ENCODE data around the gene GGA1. TPM values are rescaled to one million over a fixed set of nuclear protein-coding genes. Genes with fewer than 3 reads are reported as not detected.
A peak's percentile ranks its signal among the peaks of the same experiment; 100 is the strongest.

Gene GGA1
- total and polyA plus RNA-seq, 9 of the 15 experiments (the other 6 are each of a cell fraction or from before 2014, with no cell fraction given): 1.5 to 69.5 (median 31.6) TPM

GRCh38 chr22:37658133-37659065 lies 49.8 kb downstream of the GGA1 start, which contains the start of gene PDXP (continued):
- no peak for TF ChIP-seq ZNF121 (CRISPR knock-in tag; conservative IDR thresholded peaks at IDR 0.05)
- TF ChIP-seq GABPB1 (CRISPR knock-in tag; IDR thresholded peaks at IDR 0.05): peak; percentile 44; the same call in 1 of the 2 replicates
- no peak for TF ChIP-seq MCM3 (IDR thresholded peaks at IDR 0.05)
- TF ChIP-seq ASH1L (IDR thresholded peaks at IDR 0.05; ENCODE audit: borderline replicate concordance, low read depth, partially characterized antibody): peak; percentile 95
- no peak for TF ChIP-seq SRSF9 (IDR thresholded peaks at IDR 0.05; ENCODE audit: borderline replicate concordance, low read depth, low read length)
- TF ChIP-seq PHF8 (IDR thresholded peaks at IDR 0.05; ENCODE audit: borderline replicate concordance, low read length): peak; percentile 84; the same call in 1 of the 2 replicates
- no peak for TF ChIP-seq ATF1 (CRISPR knock-in tag; IDR thresholded peaks at IDR 0.05)
- peak; percentile 97 for TF ChIP-seq ATF1 (tag; IDR thresholded peaks at IDR 0.05)
- TF ChIP-seq LARP7 (IDR thresholded peaks at IDR 0.05): no peak
- TF ChIP-seq ZNF280A (IDR thresholded peaks at IDR 0.05; ENCODE audit: low read depth, partially characterized antibody): no peak
- TF ChIP-seq EP400 (IDR thresholded peaks at IDR 0.05): peak; percentile 61
- peak; percentile 85 for TF ChIP-seq CREM (IDR thresholded peaks at IDR 0.05; ENCODE audit: low read depth)
- no peak for TF ChIP-seq ZFP1 (CRISPR knock-in tag; IDR thresholded peaks at IDR 0.05)
- peak; percentile 45 for TF ChIP-seq MYC (IDR thresholded peaks at IDR 0.05; ENCODE audit: low read depth, low read length)
- TF ChIP-seq MYC (CRISPR knock-in tag; IDR thresholded peaks at IDR 0.05; ENCODE audit: borderline replicate concordance, low read depth): no peak
- no peak for TF ChIP-seq PRDM10 (IDR thresholded peaks at IDR 0.05; ENCODE audit: partially characterized antibody)
- peak in 1 of 3 experiments; percentile 47 for TF ChIP-seq YY1 (IDR thresholded peaks at IDR 0.05; ENCODE audit: borderline replicate concordance in 1 of 3, control insufficient read depth in 1 of 3, extremely low read depth in 1 of 3, insufficient read depth in 3 of 3, insufficient read length in 1 of 3, insufficient replicate concordance in 2 of 3, low read depth in 1 of 3, low read length in 2 of 3)
- TF ChIP-seq TBP (optimal IDR thresholded peaks at IDR 0.05; ENCODE audit: low read depth, low read length): peak; percentile 41
- TF ChIP-seq SNRNP70 (optimal IDR thresholded peaks at IDR 0.05; ENCODE audit: low read depth, low read length): no peak
- no peak for TF ChIP-seq SIX5 (IDR thresholded peaks at IDR 0.05; ENCODE audit: borderline replicate concordance in 1 of 2, insufficient read depth in 1 of 2, low read depth in 1 of 2, low read length in 2 of 2)
- peak; percentile 80 for TF ChIP-seq MAX (CRISPR knock-in tag; IDR thresholded peaks at IDR 0.05)
- TF ChIP-seq RNF2 (IDR thresholded peaks at IDR 0.05): peak; percentile 32; the same call in 1 of the 2 replicates
- TF ChIP-seq POLR2B (IDR thresholded peaks at IDR 0.05; ENCODE audit: low read depth, partially characterized antibody): peak; percentile 23

Measured in K562 (cell line).